SJCRH30 (cell line): ENCODE measurements around the gene RDX. TPM values are rescaled to one million over a fixed set of nuclear protein-coding genes. Genes with fewer than 3 reads are reported as not detected.

Experiments
- DNase-seq, 2 experiments: peaks; one replicate each; pipeline ENCODE4 v3.0.0-alpha.2; 2015 to 2020
- H3K27ac ChIP-seq: fragments of 250-450 bp; sonication (Bioruptor Pico); 2 replicates; pipeline ENCODE4 v1.5.1; 2020; ENCODE audit warnings: mild to moderate bottlenecking, moderate library complexity
- H3K27me3 ChIP-seq: fragments of 250-450 bp; sonication (Bioruptor Pico); 2 replicates; pipeline ENCODE4 v1.5.1; 2020; ENCODE audit warnings: mild to moderate bottlenecking, moderate library complexity
- H3K36me3 ChIP-seq: fragments of 250-450 bp; sonication (Bioruptor Pico); 2 replicates; pipeline ENCODE4 v1.5.1; 2020; ENCODE audit warnings: mild to moderate bottlenecking, moderate library complexity
- H3K4me1 ChIP-seq: fragments of 250-450 bp; sonication (Bioruptor Pico); 2 replicates; pipeline ENCODE4 v1.5.1; 2020; ENCODE audit warnings: mild to moderate bottlenecking, moderate library complexity
- H3K4me3 ChIP-seq: fragments of 250-450 bp; sonication (Bioruptor Pico); 2 replicates; pipeline ENCODE4 v1.5.1; 2020; ENCODE audit warnings: mild to moderate bottlenecking, moderate library complexity
- H3K9me3 ChIP-seq: fragments of 250-450 bp; sonication (Bioruptor Pico); replicated peaks from 2 replicates; pipeline ENCODE4 v1.5.1; 2020; ENCODE audit warnings: mild to moderate bottlenecking, moderate library complexity
- total RNA-seq: library from RNA; depleted of rRNA; stranded (reverse); fragments of >200 nt; shearing (Covaris generic); gene quantifications from 2 replicates; pipeline ENCODE4 v1.2.3, GENCODE V29; 2014; rRNA removed

Gene RDX
- total RNA-seq, 1 experiment from 2014 or later: 97.9 TPM

GRCh38 chr11:110134110-110134509 lies 162.3 kb downstream of the RDX start:
- no peaks in the 10 kb centered on the region for H3K36me3 ChIP-seq
- no peaks in the 10 kb centered on the region for H3K27me3 ChIP-seq
- H3K27ac ChIP-seq: peak overlapping the region; percentile 41
- H3K4me1 ChIP-seq: peaks cover 26% of the 10 kb centered on the region; the same call in 1 of the 2 replicates
- peak; percentile 13 to 44 for DNase-seq
- H3K4me3 ChIP-seq: no peak overlapping the region
- H3K9me3 ChIP-seq: no peaks in the 10 kb centered on the region

GRCh38 chr11:110133160-110133559 lies 163.3 kb downstream of the RDX start:
- Histone ChIP-seq H3K4me1 (peaks cover 26% of the 10 kb centered on the region; the same call in 1 of the 2 replicates), H3K9me3 (no peaks in the 10 kb centered on the region), H3K27ac (no peak overlapping the region), H3K4me3 (no peak overlapping the region), H3K36me3 (no peaks in the 10 kb centered on the region), H3K27me3 (no peaks in the 10 kb centered on the region)
- DNase-seq: no peak

DNA sequence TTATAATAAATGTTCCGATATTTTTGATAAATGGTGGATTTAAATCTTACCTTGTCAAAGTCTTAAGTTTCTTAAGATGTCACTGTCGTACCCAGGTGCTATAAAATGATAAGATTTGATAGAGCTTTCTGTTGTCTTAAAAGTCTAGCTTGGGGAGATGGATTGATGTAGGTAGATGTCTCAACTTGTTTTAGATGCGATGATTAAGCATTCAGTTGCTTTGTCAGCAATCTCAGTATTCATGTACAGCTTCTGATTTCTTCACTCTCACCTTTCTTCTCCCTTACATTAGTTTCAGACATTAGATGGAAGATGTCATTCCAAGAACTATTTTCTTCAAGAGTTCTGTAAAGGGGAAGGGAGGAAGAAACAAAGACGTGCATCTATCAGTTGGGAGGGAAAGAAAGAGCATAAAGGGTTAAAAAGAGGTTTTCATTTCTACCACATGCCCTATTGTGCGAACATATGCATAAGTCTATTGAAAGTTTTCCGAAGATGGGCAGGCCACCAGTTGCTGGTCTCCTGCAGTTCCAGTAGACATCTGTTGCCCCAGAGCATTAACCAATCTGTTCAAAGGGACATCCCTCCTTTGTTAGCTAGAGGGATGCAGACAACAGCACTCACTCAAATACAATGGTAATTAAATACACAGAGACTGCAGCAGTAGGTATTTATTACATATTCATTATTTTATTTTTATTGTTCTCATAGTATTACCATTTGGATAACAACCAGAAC lies 164.9 kb downstream of the RDX start:
- H3K27ac ChIP-seq: peak overlapping the region; percentile 69
- no peaks in the 10 kb centered on the region for H3K9me3 ChIP-seq
- H3K36me3 ChIP-seq: no peaks in the 10 kb centered on the region
- peak overlapping the region; percentile 36 for H3K4me3 ChIP-seq
- H3K27me3 ChIP-seq: no peaks in the 10 kb centered on the region
- H3K4me1 ChIP-seq: peaks cover 26% of the 10 kb centered on the region; the same call in 1 of the 2 replicates
- DNase-seq: peak; percentile 49 to 74

GRCh38 chr11:110130642-110131238 lies 165.7 kb downstream of the RDX start:
- Histone ChIP-seq H3K4me1 (peaks cover 26% of the 10 kb centered on the region; the same call in 1 of the 2 replicates), H3K36me3 (no peaks in the 10 kb centered on the region), H3K27ac (peak overlapping the region; percentile 69), H3K9me3 (no peaks in the 10 kb centered on the region), H3K27me3 (no peaks in the 10 kb centered on the region), H3K4me3 (peak overlapping the region; percentile 36)
- DNase-seq: peak; percentile 91 to 93

DNA sequence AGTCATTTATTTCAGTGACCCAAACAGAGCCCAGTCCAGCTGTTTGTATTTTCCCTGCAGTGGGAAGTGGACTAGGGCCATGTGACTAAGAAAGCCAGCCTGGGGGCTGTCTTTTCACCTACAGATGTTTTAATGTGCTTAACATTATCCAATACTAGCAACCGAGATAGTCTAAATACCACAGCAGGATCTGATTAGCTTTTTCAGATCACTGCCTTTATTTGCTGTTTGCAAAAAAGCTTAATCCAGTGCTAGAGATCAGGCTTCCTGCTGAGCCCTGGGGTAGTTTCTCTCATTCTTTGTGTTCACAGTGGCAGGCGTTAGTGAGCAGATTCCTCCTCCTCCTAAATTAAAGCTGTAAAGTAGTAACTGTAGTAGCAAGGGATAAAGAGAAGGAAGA lies 168.3 kb downstream of the RDX start:
- Histone ChIP-seq H3K9me3 (no peaks in the 10 kb centered on the region), H3K27me3 (no peaks in the 10 kb centered on the region), H3K27ac (peak overlapping the region; percentile 25; the same call in 1 of the 2 replicates), H3K4me3 (no peak overlapping the region), H3K36me3 (no peaks in the 10 kb centered on the region), H3K4me1 (peaks cover 18% of the 10 kb centered on the region; the same call in 1 of the 2 replicates)
- DNase-seq: peak in 1 of 2 experiments; percentile 39

DNA sequence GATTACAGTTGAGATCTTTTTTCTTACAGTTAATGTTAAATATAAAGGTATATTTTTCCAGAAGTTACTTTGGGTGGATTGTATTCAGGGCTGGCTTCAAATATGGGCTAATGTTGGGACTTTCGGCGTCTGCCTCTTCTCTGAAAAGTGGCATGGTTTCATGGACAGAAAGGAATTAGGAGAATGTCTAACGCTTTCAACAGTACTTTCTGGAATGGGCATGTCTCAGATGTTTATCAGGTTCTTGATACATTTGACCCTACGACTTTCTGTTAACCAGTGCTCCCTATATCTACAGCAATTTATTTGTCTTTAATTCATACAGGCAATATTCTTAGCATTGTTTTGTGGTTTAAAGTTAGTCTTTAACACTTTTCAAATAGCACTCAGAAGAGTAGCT lies 169.5 kb downstream of the RDX start:
- no peak overlapping the region for H3K27ac ChIP-seq
- DNase-seq: no peak

GRCh38 chr11:110125632-110126031 lies 170.8 kb downstream of the RDX start:
- Histone ChIP-seq H3K4me3 (no peak overlapping the region), H3K27me3 (no peaks in the 10 kb centered on the region), H3K4me1 (peaks cover 11% of the 10 kb centered on the region), H3K36me3 (no peaks in the 10 kb centered on the region), H3K9me3 (no peaks in the 10 kb centered on the region), H3K27ac (no peak overlapping the region)
- no peak for DNase-seq

More for the DNA sequence above, 169.5 kb downstream of the RDX start:
- Histone ChIP-seq H3K36me3 (no peaks in the 10 kb centered on the region), H3K9me3 (no peaks in the 10 kb centered on the region), H3K27me3 (no peaks in the 10 kb centered on the region), H3K4me3 (no peak overlapping the region), H3K4me1 (peaks cover 13% of the 10 kb centered on the region; the same call in 1 of the 2 replicates)

Other genes with a start within 250 kb of the RDX start
- 6.0 and 6.7 TPM in 2 replicates for gene ZC3H12C, start 203.2 kb downstream of the RDX start, total RNA-seq
- gene FDX1, start 133.3 kb upstream of the RDX start, total RNA-seq: 7.1 and 8.3 TPM in 2 replicates